Measurements from ENCODE around the gene UBA1.

Gene UBA1

GRCh38 chrX:47229427-47229826 is 35.8 kb downstream of the UBA1 start:
- DNase-seq (ENCODE audit: low read depth in 3 of 3): no peak

GRCh38 chrX:47230136-47230868 is 36.7 kb downstream of the UBA1 start:
- DNase-seq (ENCODE audit: low read depth in 3 of 3): no peak

- DNase-seq (ENCODE audit: low read depth in 3 of 3): no peak
These were observed 37.5 kb downstream of the UBA1 start for GRCh38 chrX:47231167-47231566.

GRCh38 chrX:47232197-47232802 is 38.7 kb downstream of the UBA1 start:
- no peak for DNase-seq (ENCODE audit: low read depth in 3 of 3)

- peak in 1 of 3 experiments; percentile 9 for DNase-seq (ENCODE audit: low read depth in 3 of 3)
These were observed 39.2 kb downstream of the UBA1 start, which contains the start of gene USP11 for GRCh38 chrX:47232803-47233332. TSS of gene USP11 (plus strand) at chrX:47233009. CDS start at chrX:47233044, 35 bp downstream.

GRCh38 chrX:47233333-47234113 is 39.9 kb downstream of the UBA1 start:
- peak; percentile 69 to 89 (median 89) for DNase-seq (ENCODE audit: low read depth in 3 of 3)

GRCh38 chrX:47234583-47234982 is 41.0 kb downstream of the UBA1 start:
- DNase-seq (ENCODE audit: low read depth in 3 of 3): no peak

- no peak for DNase-seq (ENCODE audit: low read depth in 3 of 3)
These were observed 42.1 kb downstream of the UBA1 start for GRCh38 chrX:47235691-47236103.

- DNase-seq (ENCODE audit: low read depth in 3 of 3): no peak
These were observed 45.6 kb downstream of the UBA1 start for GRCh38 chrX:47239199-47239598.

GRCh38 chrX:47239898-47240545 is 46.4 kb downstream of the UBA1 start:
- no peak for DNase-seq (ENCODE audit: low read depth in 3 of 3)

GRCh38 chrX:47240619-47241018 is 47.0 kb downstream of the UBA1 start:
- no peak for DNase-seq (ENCODE audit: low read depth in 3 of 3)

- DNase-seq (ENCODE audit: low read depth in 3 of 3): no peak
These were observed 47.8 kb downstream of the UBA1 start for GRCh38 chrX:47241201-47242011.

- no peak for DNase-seq (ENCODE audit: low read depth in 3 of 3)
These were observed 48.7 kb downstream of the UBA1 start for GRCh38 chrX:47242321-47242720.

GRCh38 chrX:47243351-47243750 is 49.7 kb downstream of the UBA1 start:
- DNase-seq (ENCODE audit: low read depth in 3 of 3): no peak

- DNase-seq (ENCODE audit: low read depth in 3 of 3): no peak
These were observed 51.0 kb downstream of the UBA1 start for GRCh38 chrX:47244676-47245075.

GRCh38 chrX:47245156-47245555 is 51.5 kb downstream of the UBA1 start:
- DNase-seq (ENCODE audit: low read depth in 3 of 3): no peak

- no peak for DNase-seq (ENCODE audit: low read depth in 3 of 3)
These were observed 53.8 kb downstream of the UBA1 start for GRCh38 chrX:47247206-47247998.

- no peak for DNase-seq (ENCODE audit: low read depth in 3 of 3)
These were observed 54.3 kb downstream of the UBA1 start for GRCh38 chrX:47247999-47248320.

- DNase-seq (ENCODE audit: low read depth in 3 of 3): no peak
These were observed 54.9 kb downstream of the UBA1 start for GRCh38 chrX:47248576-47248975.

- no peak for DNase-seq (ENCODE audit: low read depth in 3 of 3)
These were observed 56.4 kb downstream of the UBA1 start for GRCh38 chrX:47250017-47250347.

Measured in stimulated activated CD4-positive, alpha-beta T cell treated with anti-CD3 and anti-CD28 coated beads, TNF-alpha, amount 100 ng/mL, for 4 hours (primary cell).